ENCODE results near the gene MED8. TPM values are rescaled to one million over a fixed set of nuclear protein-coding genes. Genes with fewer than 3 reads are reported as not detected.
A peak's percentile ranks its signal among the peaks of the same experiment; 100 is the strongest.

Gene MED8
- total and polyA plus RNA-seq, 2 of the 13 experiments (the other 11 are each of a cell fraction or from before 2014, with no cell fraction given) = 16.9 to 77.4 TPM

DNA sequence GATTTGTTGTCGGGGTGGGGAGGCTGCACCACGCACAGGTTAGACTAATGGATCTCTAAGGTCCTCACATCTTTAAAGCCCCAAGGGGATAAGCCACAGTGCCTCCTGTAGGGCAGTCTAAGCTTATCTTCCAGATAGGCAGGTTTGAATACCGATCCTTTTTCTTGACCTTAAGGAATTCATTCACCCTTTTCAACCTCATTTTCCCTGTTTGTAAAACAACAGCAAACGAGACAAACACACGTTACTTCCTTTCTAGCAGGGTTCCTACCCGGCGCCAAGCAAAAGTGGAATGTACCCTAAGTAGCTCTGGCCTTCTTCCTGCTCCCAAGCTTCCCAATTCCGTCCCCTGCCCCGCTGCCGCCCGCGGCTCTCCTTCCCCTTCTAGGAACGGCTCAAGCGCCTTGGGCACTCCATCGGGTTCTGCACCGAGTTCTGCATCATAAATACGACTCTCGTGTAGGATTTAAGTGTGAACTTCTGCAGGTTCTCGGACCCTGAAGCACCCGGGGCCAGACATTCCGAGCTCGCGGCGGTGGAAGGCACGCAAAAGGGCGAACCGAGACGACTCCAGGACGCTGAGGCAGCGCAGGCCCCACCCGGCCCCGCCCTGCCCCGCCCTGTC lies 31.4 kb downstream of the MED8 start (continued):
- TF ChIP-seq ZNF17 (CRISPR knock-in tag; IDR thresholded peaks at IDR 0.05) (no peak), ZNF563 (CRISPR knock-in tag; IDR thresholded peaks at IDR 0.05) (no peak), CBFB (CRISPR knock-in tag; IDR thresholded peaks at IDR 0.05) (no peak), PPARG (CRISPR knock-in tag; conservative IDR thresholded peaks at IDR 0.05) (no peak), RARG (CRISPR knock-in tag; IDR thresholded peaks at IDR 0.05; ENCODE audit: low read depth) (no peak), FOXJ3 (CRISPR knock-in tag; IDR thresholded peaks at IDR 0.05; ENCODE audit: borderline replicate concordance) (0 out of 2 replicates have a peak, but pooled peaks have one; percentile 17), GLI4 (CRISPR knock-in tag; IDR thresholded peaks at IDR 0.05; ENCODE audit: borderline replicate concordance) (no peak), ZNF749 (CRISPR knock-in tag; IDR thresholded peaks at IDR 0.05; ENCODE audit: borderline replicate concordance) (no peak), SAFB2 (CRISPR knock-in tag; IDR thresholded peaks at IDR 0.05; ENCODE audit: borderline replicate concordance, low read depth) (no peak), ZNF598 (CRISPR knock-in tag; IDR thresholded peaks at IDR 0.05; ENCODE audit: borderline replicate concordance) (0 out of 2 replicates have a peak, but pooled peaks have one; percentile 4), TRIM24 (CRISPR knock-in tag; IDR thresholded peaks at IDR 0.05) (no peak), ZNF773 (CRISPR knock-in tag; IDR thresholded peaks at IDR 0.05; ENCODE audit: borderline replicate concordance) (no peak), ZNF557 (CRISPR knock-in tag; IDR thresholded peaks at IDR 0.05) (0 out of 2 replicates have a peak, but pooled peaks have one; percentile 38), ZNF75D (CRISPR knock-in tag; IDR thresholded peaks at IDR 0.05; ENCODE audit: borderline replicate concordance) (no peak), ATF1 (CRISPR knock-in tag; IDR thresholded peaks at IDR 0.05) (peak; percentile 4; the same call in 1 of the 2 replicates), ZNF891 (CRISPR knock-in tag; IDR thresholded peaks at IDR 0.05) (no peak), BORCS8-MEF2B (CRISPR knock-in tag; IDR thresholded peaks at IDR 0.05) (no peak), ZNF326 (CRISPR knock-in tag; IDR thresholded peaks at IDR 0.05; ENCODE audit: borderline replicate concordance) (no peak), KLF9 (CRISPR knock-in tag; IDR thresholded peaks at IDR 0.05; ENCODE audit: low read depth) (no peak), ZNF12 (CRISPR knock-in tag; IDR thresholded peaks at IDR 0.05) (0 out of 2 replicates have a peak, but pooled peaks have one; percentile 16), RBAK (CRISPR knock-in tag; IDR thresholded peaks at IDR 0.05) (no peak), ZNF839 (CRISPR knock-in tag; IDR thresholded peaks at IDR 0.05; ENCODE audit: borderline replicate concordance) (0 out of 2 replicates have a peak, but pooled peaks have one; percentile 3), ZNF296 (CRISPR knock-in tag; conservative IDR thresholded peaks at IDR 0.05) (no peak)
- TF ChIP-seq, protein P1, sequence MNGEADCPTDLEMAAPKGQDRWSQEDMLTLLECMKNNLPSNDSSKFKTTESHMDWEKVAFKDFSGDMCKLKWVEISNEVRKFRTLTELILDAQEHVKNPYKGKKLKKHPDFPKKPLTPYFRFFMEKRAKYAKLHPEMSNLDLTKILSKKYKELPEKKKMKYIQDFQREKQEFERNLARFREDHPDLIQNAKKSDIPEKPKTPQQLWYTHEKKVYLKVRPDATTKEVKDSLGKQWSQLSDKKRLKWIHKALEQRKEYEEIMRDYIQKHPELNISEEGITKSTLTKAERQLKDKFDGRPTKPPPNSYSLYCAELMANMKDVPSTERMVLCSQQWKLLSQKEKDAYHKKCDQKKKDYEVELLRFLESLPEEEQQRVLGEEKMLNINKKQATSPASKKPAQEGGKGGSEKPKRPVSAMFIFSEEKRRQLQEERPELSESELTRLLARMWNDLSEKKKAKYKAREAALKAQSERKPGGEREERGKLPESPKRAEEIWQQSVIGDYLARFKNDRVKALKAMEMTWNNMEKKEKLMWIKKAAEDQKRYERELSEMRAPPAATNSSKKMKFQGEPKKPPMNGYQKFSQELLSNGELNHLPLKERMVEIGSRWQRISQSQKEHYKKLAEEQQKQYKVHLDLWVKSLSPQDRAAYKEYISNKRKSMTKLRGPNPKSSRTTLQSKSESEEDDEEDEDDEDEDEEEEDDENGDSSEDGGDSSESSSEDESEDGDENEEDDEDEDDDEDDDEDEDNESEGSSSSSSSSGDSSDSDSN (CRISPR knock-in tag; IDR thresholded peaks at IDR 0.05) = peak; percentile 57
- TF ChIP-seq, protein P2, sequence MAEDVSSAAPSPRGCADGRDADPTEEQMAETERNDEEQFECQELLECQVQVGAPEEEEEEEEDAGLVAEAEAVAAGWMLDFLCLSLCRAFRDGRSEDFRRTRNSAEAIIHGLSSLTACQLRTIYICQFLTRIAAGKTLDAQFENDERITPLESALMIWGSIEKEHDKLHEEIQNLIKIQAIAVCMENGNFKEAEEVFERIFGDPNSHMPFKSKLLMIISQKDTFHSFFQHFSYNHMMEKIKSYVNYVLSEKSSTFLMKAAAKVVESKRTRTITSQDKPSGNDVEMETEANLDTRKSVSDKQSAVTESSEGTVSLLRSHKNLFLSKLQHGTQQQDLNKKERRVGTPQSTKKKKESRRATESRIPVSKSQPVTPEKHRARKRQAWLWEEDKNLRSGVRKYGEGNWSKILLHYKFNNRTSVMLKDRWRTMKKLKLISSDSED (CRISPR knock-in tag; IDR thresholded peaks at IDR 0.05) = no peak

All from HepG2 (cell line).